Uterus (tissue), 2 donors: ENCODE results near the gene XXYLT1.

ENCODE experiments used
- CTCF ChIP-seq, 4 experiments: fragments of 200-600 bp in 2 of 4; fragments of 450-650 bp in 2 of 4; sonication (generic) in 2 of 4; IDR thresholded peaks; one replicate each; pipeline ENCODE4 v1.5.1; 2016 to 2019; ENCODE audit warnings: antibody characterized with exemption in 4 of 4, mild to moderate bottlenecking in 2 of 4, moderate library complexity in 1 of 4
- POLR2A ChIP-seq, 2 donors: fragments of 450-650 bp; IDR thresholded peaks; one replicate each; pipeline ENCODE4 v1.6.1; 2016; ENCODE audit warnings: antibody characterized with exemption in 2 of 2, mild to moderate bottlenecking in 1 of 2, moderate library complexity in 1 of 2

- TF ChIP-seq POLR2A (IDR thresholded peaks at IDR 0.05) (no peak), CTCF (IDR thresholded peaks at IDR 0.05) (no peak)
These were observed 232.8 kb downstream of the XXYLT1 start for GRCh38 chr3:195038161-195038560.
